HG03342 (cell line): ENCODE results near the gene SHC4.
"Not testable (repeated sequence)": the region's sequence is repeated elsewhere in the genome, so short reads cannot be mapped to it uniquely, and the experiment has no call there.

Experiments used
- ATAC-seq: cut with Tn5 transposase; IDR thresholded peaks from one replicate; pipeline ENCODE4 v1.9.1; 2021; ENCODE audit warnings: mild to moderate bottlenecking, moderate library complexity; ENCODE audit not compliant: unreplicated experiment

The SHC4 gene

GRCh38 chr15:48855501-48856440, 107.9 kb downstream of the SHC4 start:
- ATAC-seq: no peak

- ATAC-seq: not testable (repeated sequence)
These were observed 109.3 kb downstream of the SHC4 start for GRCh38 chr15:48854434-48854833.

- ATAC-seq: no peak
These were observed 111.8 kb downstream of the SHC4 start for GRCh38 chr15:48851956-48852355.

GRCh38 chr15:48850648-48851047, 113.1 kb downstream of the SHC4 start:
- ATAC-seq: no peak

- no peak for ATAC-seq
These were observed 118.6 kb downstream of the SHC4 start for GRCh38 chr15:48845123-48845522.

- no peak for ATAC-seq
These were observed 121.2 kb downstream of the SHC4 start for GRCh38 chr15:48842501-48842900.

- no peak for ATAC-seq
These were observed 129.0 kb downstream of the SHC4 start for GRCh38 chr15:48834756-48835155.

GRCh38 chr15:48833526-48834239, 130.0 kb downstream of the SHC4 start:
- ATAC-seq: no peak

- ATAC-seq: no peak
These were observed 131.1 kb downstream of the SHC4 start for GRCh38 chr15:48832648-48833047.

- ATAC-seq: no peak
These were observed 134.8 kb downstream of the SHC4 start for GRCh38 chr15:48828906-48829305.

GRCh38 chr15:48828471-48828870, 135.2 kb downstream of the SHC4 start:
- ATAC-seq: no peak

- no peak for ATAC-seq
These were observed 138.6 kb downstream of the SHC4 start for GRCh38 chr15:48825075-48825474.

- ATAC-seq: no peak
These were observed 140.0 kb downstream of the SHC4 start for GRCh38 chr15:48823706-48824105.

- no peak for ATAC-seq
These were observed 140.5 kb downstream of the SHC4 start for GRCh38 chr15:48823237-48823636.

GRCh38 chr15:48814286-48814685, 149.4 kb downstream of the SHC4 start:
- no peak for ATAC-seq

- ATAC-seq: no peak
These were observed 152.3 kb downstream of the SHC4 start for GRCh38 chr15:48811325-48811958.

GRCh38 chr15:48810414-48811324, 153.1 kb downstream of the SHC4 start, which contains the start of gene CEP152:
TSS of gene CEP152 (minus strand) at chr15:48811069. CDS start at chr15:48805649, 5,420 bp downstream.
- ATAC-seq: peak; percentile 97

GRCh38 chr15:48806151-48806550, 157.6 kb downstream of the SHC4 start:
- ATAC-seq: no peak

GRCh38 chr15:48805591-48805990, 158.1 kb downstream of the SHC4 start:
- ATAC-seq: no peak

GRCh38 chr15:48803877-48804276, 159.8 kb downstream of the SHC4 start:
- no peak for ATAC-seq
